ENCODE data around the gene NES.

The NES gene

GRCh38 chr1:156721535-156721934 is 44.3 kb upstream of the NES start:
- H3K27me3 ChIP-seq (ENCODE audit: insufficient read depth, poor library complexity, severe bottlenecking) = no peaks in the 10 kb centered on the region
- H3K27ac ChIP-seq (replicated peaks) = no peak overlapping the region
- H3K4me3 ChIP-seq (replicated peaks; ENCODE audit: insufficient read depth, low read length) = no peak overlapping the region
- DNase-seq (ENCODE audit: low read depth in 1 of 2, low spot score in 1 of 2) = no peak
- TF ChIP-seq POLR2AphosphoS5 (IDR thresholded peaks at IDR 0.05; ENCODE audit: low read depth) (no peak), SPI1 (IDR thresholded peaks at IDR 0.05; ENCODE audit: borderline replicate concordance, low read depth) (no peak), CTCF (IDR thresholded peaks at IDR 0.05; ENCODE audit: insufficient read depth, low read length) (no peak), REST (IDR thresholded peaks at IDR 0.05; ENCODE audit: insufficient replicate concordance, low read depth) (no peak)

GRCh38 chr1:156721131-156721530 is 43.9 kb upstream of the NES start:
- TF ChIP-seq GABPA (IDR thresholded peaks at IDR 0.05; ENCODE audit: low read depth) = no peak
- H3K27me3 ChIP-seq (ENCODE audit: insufficient read depth, poor library complexity, severe bottlenecking) = no peaks in the 10 kb centered on the region
- H3K27ac ChIP-seq (replicated peaks) = no peak overlapping the region
- H3K4me3 ChIP-seq (replicated peaks; ENCODE audit: insufficient read depth, low read length) = no peak overlapping the region
- no peak for DNase-seq (ENCODE audit: low read depth in 1 of 2, low spot score in 1 of 2)

- DNase-seq (ENCODE audit: low read depth in 1 of 2, low spot score in 1 of 2) = no peak
- no peak overlapping the region for H3K27ac ChIP-seq (replicated peaks)
- TF ChIP-seq REST (IDR thresholded peaks at IDR 0.05; ENCODE audit: insufficient replicate concordance, low read depth) (no peak), GABPA (IDR thresholded peaks at IDR 0.05; ENCODE audit: low read depth) (no peak), POLR2AphosphoS5 (IDR thresholded peaks at IDR 0.05; ENCODE audit: low read depth) (no peak)
- no peaks in the 10 kb centered on the region for H3K27me3 ChIP-seq (ENCODE audit: insufficient read depth, poor library complexity, severe bottlenecking)
- H3K4me3 ChIP-seq (replicated peaks; ENCODE audit: insufficient read depth, low read length) = no peak overlapping the region
Observed at GRCh38 chr1:156717351-156717750, 40.1 kb upstream of the NES start.

GRCh38 chr1:156714830-156715229 is 37.6 kb upstream of the NES start:
- TF ChIP-seq SPI1 (IDR thresholded peaks at IDR 0.05; ENCODE audit: borderline replicate concordance, low read depth) = no peak
- no peak for TF ChIP-seq REST (IDR thresholded peaks at IDR 0.05; ENCODE audit: insufficient replicate concordance, low read depth)
- TF ChIP-seq POLR2AphosphoS5 (IDR thresholded peaks at IDR 0.05; ENCODE audit: low read depth) = no peak
- TF ChIP-seq CTCF (IDR thresholded peaks at IDR 0.05; ENCODE audit: insufficient read depth, low read length) = no peak
- H3K27ac ChIP-seq (replicated peaks) = no peak overlapping the region
- no peak overlapping the region for H3K4me3 ChIP-seq (replicated peaks; ENCODE audit: insufficient read depth, low read length)
- H3K27me3 ChIP-seq (ENCODE audit: insufficient read depth, poor library complexity, severe bottlenecking) = no peaks in the 10 kb centered on the region
- no peak for DNase-seq (ENCODE audit: low read depth in 1 of 2, low spot score in 1 of 2)
